ENCODE results near the gene ADAM19. TPM values are rescaled to one million over a fixed set of nuclear protein-coding genes. Genes with fewer than 3 reads are reported as not detected.

The ADAM19 gene
- total and polyA plus RNA-seq, 2 experiments from 2014 or later, result 6.5 to 11.5 TPM

DNA sequence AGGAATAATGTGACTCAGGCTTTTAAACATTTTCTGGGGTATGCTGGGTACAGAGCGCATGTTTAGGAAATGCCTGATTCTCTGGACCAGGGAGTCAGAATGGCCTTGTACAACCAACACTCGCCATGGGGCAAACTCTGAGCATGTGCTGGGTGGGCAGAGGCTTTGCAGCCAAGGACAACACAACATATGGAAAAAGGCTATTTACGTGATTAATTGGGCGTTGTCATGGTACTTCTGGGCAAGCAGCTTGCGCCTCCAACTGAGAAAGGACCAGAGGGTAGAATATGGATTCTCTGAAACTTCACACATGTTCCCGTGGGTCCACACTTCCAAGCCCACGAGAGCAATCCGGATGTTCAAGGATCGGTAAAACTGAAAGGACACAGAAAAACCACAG, 66.5 kb downstream of the ADAM19 start:
- H3K9me3 ChIP-seq (ENCODE audit: low read depth), result no peaks in the 10 kb centered on the region

DNA sequence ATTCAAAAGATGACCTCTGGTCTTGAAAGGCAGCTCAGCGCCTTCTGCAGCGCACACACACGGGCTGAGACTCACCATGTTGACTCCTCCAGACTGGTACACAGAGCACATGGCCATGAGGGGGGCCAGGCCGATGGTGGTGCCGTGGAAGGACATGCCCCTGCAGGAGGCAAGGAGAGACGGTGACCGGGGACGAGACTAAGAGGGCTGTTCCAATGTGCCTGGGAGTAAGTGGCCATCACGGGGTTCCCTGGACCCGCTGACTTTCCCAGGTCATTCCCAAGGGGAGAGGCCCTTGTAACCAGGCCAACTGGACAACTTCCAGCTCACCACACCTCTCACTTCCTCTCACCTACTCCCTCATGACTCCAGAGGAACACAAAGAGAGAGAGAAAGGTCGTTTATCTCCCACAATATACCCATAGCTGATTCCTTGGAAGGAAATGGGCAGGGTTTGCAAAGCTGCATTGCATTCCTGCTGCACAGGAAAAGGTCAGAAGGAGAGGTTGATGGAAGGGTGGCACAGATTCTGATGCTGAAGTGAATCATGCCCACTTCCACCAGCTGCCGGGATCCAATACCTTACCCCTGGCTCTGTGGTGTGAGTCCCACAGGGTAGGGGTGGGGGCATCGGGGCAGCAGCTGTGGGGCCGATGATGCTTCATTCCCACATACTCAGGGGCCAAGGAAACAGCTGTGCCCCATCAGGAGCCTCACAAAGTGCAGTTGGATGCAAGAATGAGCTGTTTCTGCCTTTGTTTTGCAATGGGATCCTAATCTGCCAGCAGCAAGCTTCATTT, 68.4 kb downstream of the ADAM19 start:
- no peak overlapping the region for H3K27ac ChIP-seq
- no peak overlapping the region for H3K4me3 ChIP-seq
- TF ChIP-seq, protein P1, sequence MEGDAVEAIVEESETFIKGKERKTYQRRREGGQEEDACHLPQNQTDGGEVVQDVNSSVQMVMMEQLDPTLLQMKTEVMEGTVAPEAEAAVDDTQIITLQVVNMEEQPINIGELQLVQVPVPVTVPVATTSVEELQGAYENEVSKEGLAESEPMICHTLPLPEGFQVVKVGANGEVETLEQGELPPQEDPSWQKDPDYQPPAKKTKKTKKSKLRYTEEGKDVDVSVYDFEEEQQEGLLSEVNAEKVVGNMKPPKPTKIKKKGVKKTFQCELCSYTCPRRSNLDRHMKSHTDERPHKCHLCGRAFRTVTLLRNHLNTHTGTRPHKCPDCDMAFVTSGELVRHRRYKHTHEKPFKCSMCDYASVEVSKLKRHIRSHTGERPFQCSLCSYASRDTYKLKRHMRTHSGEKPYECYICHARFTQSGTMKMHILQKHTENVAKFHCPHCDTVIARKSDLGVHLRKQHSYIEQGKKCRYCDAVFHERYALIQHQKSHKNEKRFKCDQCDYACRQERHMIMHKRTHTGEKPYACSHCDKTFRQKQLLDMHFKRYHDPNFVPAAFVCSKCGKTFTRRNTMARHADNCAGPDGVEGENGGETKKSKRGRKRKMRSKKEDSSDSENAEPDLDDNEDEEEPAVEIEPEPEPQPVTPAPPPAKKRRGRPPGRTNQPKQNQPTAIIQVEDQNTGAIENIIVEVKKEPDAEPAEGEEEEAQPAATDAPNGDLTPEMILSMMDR (IDR thresholded peaks at IDR 0.05; ENCODE audit: low read depth, low read length), result no peak
- H3K9me3 ChIP-seq (ENCODE audit: low read depth), result no peaks in the 10 kb centered on the region
- no peaks in the 10 kb centered on the region for H3K27me3 ChIP-seq
- no peaks in the 10 kb centered on the region for H3K36me3 ChIP-seq
- no peaks in the 10 kb centered on the region for H3K4me1 ChIP-seq (ENCODE audit: low read depth)
- peak in 1 of 2 donors; percentile 80 for DNase-seq (ENCODE audit: low read depth in 1 of 2, low spot score in 1 of 2)

More for the DNA sequence above, 66.5 kb downstream of the ADAM19 start:
- Histone ChIP-seq H3K4me3 (no peak overlapping the region), H3K27ac (no peak overlapping the region), H3K4me1 (ENCODE audit: low read depth) (no peaks in the 10 kb centered on the region), H3K27me3 (no peaks in the 10 kb centered on the region), H3K36me3 (no peaks in the 10 kb centered on the region)
- TF ChIP-seq, protein P1 (IDR thresholded peaks at IDR 0.05; ENCODE audit: low read depth, low read length), result no peak
- no peak for DNase-seq (ENCODE audit: low read depth in 1 of 2, low spot score in 1 of 2)

DNA sequence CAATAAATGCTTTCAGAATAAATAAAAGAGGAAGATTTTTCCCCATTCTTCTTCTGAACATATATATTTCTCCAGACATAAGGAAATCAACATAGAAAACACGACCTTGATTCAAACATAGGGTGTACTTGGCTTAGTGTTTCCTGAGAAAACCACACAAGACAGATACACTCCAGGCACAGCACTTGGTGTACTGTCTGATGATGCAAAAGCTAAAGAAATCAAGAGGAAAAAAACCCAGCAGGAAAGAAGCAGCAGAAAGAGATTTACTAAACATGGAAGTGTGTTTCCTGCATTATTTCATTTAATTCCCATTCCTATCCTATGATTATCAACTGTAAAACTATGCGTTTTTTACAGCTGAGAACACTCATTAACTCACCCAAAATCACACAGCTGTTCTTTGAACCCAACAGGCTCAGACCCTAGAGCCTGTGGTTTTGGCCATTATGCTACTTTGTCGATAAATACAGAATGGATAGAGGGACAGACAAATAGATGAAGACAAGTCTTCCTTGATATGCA, 69.4 kb downstream of the ADAM19 start:
- TF ChIP-seq, protein P1 (IDR thresholded peaks at IDR 0.05; ENCODE audit: low read depth, low read length), result no peak
- no peaks in the 10 kb centered on the region for H3K9me3 ChIP-seq (ENCODE audit: low read depth)
- no peak overlapping the region for H3K27ac ChIP-seq
- no peaks in the 10 kb centered on the region for H3K4me1 ChIP-seq (ENCODE audit: low read depth)
- DNase-seq (ENCODE audit: low read depth in 1 of 2, low spot score in 1 of 2), result peak in 1 of 2 donors; percentile 73
- no peaks in the 10 kb centered on the region for H3K27me3 ChIP-seq
- H3K4me3 ChIP-seq, result no peak overlapping the region
- no peaks in the 10 kb centered on the region for H3K36me3 ChIP-seq

DNA sequence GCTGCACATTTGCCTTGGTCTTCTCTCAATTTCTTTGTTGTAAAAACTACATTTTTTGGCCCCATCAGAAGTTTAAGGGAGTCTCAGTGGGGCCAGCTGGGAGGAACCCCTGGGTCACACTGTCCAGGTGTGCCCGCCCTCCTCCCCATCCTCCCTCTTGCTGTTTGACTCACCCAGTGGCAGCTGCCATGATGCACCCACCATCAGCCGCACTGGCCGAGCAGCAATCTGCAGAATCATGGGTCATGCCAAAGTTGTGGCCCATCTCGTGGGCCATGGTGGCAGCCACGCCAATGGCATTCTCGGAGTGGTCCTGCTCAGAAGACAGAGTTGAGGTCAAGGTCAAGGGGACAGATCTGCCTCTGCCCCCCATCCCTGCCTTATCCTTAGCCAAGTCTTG, 70.1 kb downstream of the ADAM19 start:
- Histone ChIP-seq H3K27ac (no peak overlapping the region), H3K9me3 (ENCODE audit: low read depth) (no peaks in the 10 kb centered on the region), H3K36me3 (no peaks in the 10 kb centered on the region), H3K27me3 (no peaks in the 10 kb centered on the region), H3K4me3 (no peak overlapping the region), H3K4me1 (ENCODE audit: low read depth) (no peaks in the 10 kb centered on the region)
- DNase-seq (ENCODE audit: low read depth in 1 of 2, low spot score in 1 of 2), result no peak
- TF ChIP-seq, protein P1 (IDR thresholded peaks at IDR 0.05; ENCODE audit: low read depth, low read length), result no peak

DNA sequence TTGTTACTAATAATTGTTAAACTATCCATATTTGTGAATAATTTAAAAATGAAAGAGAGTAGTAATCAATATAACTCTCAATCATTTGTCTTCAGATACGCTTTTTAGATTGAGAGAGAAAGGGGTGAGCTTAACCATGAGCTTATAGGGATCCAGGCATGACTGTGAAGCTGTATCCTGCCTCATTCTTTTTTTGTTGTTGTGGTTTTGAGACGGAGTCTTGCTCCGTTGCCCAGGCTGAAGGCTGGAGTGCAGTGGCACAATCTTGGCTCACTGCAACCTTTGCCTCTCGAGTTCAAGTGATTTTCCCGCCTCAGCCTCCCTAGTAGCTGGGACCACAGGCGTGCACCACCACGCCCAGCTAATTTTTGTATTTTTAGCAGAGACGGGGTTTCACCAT, 71.5 kb downstream of the ADAM19 start:
- TF ChIP-seq, protein P1 (IDR thresholded peaks at IDR 0.05; ENCODE audit: low read depth, low read length), result no peak
- Histone ChIP-seq H3K9me3 (ENCODE audit: low read depth) (no peaks in the 10 kb centered on the region), H3K4me3 (no peak overlapping the region), H3K36me3 (no peaks in the 10 kb centered on the region), H3K27me3 (no peaks in the 10 kb centered on the region), H3K4me1 (ENCODE audit: low read depth) (no peaks in the 10 kb centered on the region), H3K27ac (no peak overlapping the region)
- DNase-seq (ENCODE audit: low read depth in 1 of 2, low spot score in 1 of 2), result no peak
